HG03064 (cell line): ENCODE results near the gene IGF2BP2.
"Not testable (repeated sequence)": the region's sequence is repeated elsewhere in the genome, so short reads cannot be mapped to it uniquely, and the experiment has no call there.

ENCODE experiments used
- ATAC-seq: cut with Tn5 transposase; IDR thresholded peaks from one replicate; pipeline ENCODE4 v1.9.1; 2021; ENCODE audit warnings: low read depth; ENCODE audit not compliant: unreplicated experiment

IGF2BP2 gene

DNA sequence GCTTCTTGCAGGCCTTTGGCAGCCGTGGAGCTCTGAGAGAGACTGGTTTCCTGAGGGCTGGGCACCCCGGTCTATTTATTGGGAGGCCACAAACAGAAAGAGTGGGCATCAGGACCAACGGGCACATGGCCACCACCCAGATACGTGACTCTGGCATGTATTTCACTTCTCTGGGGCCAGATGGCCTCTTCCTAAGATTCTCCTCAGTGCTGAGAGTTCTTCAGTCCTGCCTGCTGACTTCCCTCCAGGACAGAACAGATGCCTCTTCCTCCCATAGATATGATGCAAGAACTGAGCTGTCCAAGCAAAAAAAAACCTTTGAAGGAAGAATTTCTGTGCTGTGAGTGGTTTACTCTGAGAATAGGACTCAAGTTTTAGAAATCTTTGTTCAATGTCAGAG, 107.7 kb downstream of the IGF2BP2 start:
- no peak for ATAC-seq

DNA sequence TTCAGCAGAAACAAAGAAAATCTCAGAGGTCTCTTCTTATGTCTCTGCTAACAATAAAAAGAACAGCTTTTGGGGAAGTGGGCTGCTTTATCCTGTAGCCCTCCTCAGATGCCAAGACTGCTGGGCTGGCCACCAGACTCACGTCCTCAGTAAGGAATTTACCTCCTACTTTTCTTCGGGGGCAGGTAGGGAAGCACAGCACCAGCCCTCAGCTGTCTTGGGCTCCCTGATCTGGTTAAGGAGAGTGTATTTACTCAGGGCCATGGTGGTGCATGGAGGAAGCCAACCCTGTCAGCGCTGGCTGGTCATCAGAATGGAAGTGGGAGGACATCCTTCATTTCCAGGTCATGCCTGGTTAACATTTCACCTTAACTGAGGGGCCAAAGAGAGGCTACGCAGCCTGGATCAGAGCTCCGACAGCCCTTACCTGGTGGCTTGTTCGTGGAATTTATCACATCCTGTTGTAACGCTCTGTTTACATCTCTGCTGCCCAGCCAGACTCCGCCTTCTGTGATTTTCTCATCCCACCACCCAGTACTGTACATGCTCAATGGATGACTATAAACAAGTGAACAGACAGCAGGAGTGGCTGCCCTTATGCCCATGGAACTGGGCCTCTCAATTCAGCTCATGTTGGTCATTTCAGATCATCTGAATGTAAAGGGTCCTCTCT, 108.3 kb downstream of the IGF2BP2 start:
- ATAC-seq, result no peak

DNA sequence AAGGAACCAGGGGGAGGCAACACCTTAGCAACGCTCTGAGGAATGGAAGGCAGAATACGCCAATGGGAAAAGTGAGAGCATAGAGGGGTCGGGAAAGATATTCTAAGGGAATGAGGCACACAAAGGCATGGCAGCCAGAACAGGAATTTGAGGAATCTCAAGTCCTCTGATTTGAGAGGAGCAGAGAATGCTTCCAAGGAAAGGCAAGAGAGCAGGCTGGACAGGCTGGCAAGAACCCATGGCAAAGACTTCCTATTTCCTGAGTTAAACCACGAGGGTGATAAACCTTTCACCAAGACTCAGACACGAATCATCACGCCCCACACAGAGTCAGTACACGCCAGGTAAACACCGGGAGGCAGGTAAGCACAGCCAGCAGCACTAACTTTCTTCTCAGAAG, 109.8 kb downstream of the IGF2BP2 start:
- ATAC-seq, result no peak

DNA sequence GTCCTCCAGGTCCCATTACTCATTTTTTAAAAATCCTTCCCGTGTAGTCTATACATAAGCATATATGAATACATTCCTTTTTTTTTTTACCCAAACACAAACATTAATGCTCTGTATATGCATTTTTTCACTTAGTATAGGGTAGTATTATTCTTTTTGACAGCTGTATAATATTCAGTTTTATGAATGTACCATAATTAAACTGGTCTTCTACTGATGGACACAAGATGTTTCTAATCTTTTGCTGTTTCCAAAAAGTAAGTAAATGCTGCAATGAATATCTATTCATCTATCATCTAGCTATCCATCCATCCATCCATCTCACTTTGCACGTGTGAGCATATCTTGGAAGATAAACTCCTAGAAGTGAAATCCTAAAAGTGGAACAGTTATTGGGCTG, 110.8 kb downstream of the IGF2BP2 start:
- ATAC-seq, result no peak

DNA sequence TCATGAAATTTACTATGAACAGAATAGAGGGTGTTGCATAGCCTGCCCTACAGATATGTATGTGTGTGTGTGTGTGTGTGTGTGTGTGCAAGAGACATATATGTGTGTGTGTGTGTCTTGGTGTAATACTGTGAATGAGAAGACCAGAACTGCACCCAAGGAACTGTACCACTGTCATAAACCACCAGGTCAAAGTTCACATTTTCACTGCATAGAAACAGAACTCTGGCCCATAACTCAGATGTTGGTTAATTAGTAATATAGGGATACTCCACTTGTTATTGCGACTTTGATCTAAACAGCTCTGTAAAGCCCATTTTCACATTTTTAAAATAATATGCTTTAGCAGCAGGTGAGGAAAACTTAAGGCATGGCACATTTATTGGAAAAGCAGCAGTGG, 111.8 kb downstream of the IGF2BP2 start:
- no peak for ATAC-seq

DNA sequence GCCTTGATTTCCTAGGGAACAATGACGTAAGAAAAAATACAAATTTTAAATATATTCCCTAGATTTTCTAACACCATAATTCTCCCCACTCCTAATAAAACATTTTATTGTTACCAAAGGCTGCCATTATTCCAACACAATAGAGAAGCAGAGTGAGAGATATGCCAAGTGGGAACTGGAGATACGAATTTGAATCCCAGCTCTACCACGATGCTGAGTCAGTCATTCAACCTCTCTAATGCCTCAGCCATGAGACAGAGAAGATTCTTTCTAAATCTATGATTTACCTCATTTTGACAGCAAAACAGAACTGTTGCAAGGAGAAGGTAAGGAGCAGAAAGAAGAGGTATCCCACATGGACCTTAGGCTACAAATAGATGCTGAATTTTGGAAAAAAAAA, 112.5 kb downstream of the IGF2BP2 start:
- ATAC-seq, result no peak

DNA sequence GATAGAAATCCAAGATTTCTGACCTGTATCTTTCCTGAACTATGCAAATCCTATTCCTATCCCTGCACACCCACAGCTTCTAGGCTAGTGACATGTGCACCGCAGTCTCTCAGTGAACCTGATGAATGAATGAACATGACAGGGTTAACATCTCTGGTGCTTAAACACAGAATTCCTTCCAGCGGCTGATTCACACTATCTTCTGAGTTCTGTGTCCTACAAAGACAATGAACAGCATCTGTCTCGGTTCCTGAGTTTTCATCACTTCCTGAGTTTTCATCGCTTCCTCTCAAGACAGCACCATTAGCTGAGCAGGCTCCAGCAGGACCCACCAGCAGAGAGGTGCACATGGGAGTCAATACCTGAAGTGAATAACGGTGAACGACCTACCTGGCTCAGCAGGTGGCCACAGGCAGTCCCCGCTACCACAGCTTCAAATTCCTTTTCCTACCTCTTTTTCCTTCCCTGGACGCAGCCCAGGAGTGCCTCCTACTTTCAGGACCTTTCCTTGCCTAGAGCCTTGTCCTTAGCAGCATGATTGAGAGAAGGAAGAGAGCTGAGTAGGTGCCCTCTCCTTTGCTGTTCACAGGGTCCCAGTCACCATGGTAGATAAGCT, 113.5 kb downstream of the IGF2BP2 start:
- ATAC-seq, result no peak

DNA sequence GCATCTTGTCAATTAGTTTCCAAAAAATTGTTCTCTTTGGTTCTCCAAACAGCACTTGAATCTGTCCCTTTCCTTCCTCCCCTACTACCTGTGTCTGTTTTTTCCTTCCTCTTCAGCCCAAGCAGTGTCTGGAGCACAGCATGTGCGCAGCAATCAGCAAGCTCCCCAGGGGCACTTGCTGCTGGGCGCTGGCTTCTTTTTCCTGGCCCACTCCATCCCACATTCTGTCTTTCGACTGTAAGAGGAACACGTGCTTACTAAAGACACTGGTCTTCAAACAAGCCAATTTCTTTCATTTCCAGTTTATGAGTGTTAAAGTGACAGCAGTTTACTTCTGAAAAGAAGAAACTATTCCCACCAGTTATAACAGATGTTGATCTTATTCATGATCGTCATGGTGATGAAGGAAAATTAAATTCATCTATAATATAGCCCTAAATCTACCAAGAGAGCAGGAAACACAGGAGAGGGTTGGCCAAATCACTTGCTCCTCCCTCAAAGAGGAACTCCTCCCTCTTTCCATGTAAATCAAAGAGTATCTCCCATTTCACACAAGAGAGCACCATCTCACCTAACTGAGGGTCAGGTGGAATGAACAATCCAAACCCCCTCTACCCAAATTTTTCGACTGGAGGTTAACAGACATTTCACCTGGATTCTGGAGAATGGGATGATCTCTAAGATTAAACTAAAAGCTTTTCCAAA, 115.4 kb downstream of the IGF2BP2 start:
- ATAC-seq, result no peak

DNA sequence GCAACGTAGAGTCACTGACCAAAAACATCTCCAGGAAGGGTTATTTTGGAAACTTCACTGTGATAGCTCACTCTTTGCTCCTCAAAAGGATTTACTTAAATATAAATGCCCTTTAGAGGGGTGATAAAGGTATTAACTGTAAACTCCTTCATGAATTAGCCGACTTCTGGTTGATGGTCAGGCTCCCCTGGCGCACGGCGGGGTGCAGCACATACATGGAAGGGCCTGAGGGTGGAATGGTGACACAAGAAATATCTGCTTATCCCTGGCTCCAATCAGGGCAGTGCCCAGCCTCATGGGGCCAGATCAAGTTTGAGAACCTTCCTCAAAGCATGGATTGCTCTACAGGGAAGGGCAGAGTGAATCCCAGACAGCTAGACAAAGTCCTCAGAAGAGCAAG, 116.5 kb downstream of the IGF2BP2 start:
- ATAC-seq, result no peak

DNA sequence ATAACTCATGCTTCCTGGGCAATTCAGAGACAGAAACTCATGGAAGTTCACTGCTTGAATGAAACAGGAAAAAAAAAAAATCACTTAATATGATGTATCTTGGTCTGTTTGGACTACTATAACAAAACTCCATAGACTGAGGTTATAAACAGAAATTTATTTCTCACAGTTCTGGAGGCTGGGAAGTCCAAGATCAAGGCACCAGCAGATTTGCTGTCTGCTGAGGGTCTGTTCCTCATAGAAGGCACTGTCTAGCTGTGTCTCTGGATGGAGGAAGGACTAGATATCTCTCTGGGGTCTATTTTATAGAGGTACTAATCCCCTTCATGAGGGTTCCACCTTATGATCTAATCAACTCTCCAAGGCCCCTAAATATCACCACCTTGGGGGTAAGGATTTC, 119.3 kb downstream of the IGF2BP2 start:
- no peak for ATAC-seq

DNA sequence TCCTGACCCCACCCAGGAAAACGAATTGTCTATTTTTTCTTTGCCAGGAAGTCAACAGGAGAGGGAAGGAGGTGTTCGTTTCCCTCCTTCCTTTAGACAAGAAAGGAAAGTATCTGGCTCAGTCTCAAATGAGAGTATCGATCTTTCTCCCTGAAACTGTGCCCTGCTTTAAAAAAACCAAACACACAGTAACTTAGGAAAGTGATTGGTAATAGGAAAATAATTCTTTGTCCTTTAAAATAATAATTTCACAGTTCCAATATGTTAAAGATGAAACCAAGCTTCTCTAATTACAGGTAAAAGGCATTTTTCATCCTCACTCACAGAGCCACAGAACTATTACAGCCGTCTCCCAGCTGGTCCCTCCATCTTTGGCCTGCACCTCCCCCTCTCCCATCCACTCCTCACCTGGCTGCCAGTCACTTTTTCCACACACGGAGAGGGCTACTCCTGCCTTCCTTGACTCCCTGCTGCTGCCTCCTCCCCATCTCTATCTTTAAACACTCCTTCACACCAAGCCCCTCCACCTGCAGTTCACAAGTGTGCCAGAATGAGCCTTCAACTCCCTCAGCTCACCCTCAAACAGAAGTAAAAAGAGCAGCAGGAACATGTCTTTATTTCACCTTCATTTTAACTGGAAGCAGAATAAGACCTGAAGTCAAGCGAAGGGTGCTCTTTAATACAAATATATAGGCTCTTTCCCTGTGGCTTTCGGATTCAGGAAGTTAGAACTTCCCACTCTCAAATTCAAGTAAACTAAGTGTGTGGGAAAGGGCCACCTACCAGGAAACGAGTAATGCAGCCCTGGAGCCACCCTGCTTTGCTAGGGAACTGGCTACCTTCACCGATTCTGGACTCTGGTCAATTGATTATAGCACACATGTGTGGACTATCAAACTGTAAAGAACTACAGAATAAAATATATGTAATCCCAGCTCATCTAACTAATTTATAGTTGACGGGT, 122.3 kb downstream of the IGF2BP2 start:
- no peak for ATAC-seq

DNA sequence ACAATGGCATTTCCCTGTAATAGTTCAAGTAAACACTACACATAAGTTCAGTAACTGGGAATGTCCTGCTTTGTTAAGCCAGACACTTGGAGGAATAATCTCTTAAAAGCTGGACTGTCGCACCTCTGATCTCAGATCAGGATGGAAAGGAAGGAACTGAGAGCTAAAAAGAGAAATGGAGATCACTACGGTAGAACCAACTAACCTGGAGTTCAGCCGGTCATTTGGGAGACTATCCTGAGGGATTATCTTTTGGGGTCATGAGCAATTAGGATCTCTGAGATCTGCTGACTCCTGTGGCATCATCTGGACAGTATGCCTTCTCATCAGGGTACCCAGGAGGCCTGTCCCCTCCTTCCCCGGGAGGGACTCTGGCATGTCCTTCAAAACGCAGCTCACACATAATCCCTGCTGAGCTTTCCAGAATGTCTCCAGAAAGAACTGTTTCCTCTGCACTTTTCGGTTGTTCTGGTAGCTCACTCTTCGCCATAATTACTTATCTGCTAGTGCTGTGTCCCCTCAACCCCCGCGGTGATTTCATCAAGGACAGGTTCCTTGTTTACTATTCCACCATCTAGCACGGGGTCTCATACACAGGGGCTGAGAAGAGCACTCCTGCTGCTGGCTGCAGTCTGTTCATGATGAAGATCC, 123.1 kb downstream of the IGF2BP2 start:
- no peak for ATAC-seq

DNA sequence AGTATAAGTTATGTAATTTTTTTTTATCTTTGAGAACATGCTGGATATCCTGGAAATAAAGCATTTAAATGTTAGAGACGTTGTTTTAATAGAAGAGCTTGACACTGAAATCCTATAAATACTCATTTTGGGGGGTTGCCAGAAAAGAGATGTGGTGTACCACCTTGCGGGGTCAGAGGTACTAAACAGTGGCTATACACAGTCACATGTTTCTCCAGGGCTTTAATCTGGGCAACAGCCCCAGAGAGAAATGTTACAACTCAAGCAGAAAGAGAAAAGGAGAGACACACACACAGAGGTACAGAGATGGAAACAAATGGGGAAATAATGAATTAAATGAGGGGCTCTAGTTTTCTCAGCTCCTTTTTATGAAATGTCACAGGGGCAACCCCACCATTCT, 124.9 kb downstream of the IGF2BP2 start:
- no peak for ATAC-seq

DNA sequence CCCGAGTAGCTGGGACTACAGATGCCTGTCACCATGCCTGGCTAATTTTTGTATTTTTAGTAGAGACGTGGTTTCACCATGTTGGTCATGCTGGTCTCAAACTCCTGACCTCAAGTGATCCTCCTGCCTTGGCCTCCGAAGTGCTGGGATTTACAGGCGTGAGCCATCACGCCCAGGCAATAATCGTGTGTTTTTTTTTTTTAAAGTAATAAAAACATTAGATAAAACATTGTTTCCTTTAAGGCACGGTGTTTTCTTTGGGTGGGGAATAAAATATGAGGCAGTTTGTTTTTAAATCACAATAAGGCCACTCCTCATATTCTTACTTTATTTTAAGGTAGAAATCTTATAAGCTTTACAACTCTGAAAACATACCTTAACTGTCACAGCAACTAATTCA, 127.6 kb downstream of the IGF2BP2 start:
- not testable (repeated sequence) for ATAC-seq

DNA sequence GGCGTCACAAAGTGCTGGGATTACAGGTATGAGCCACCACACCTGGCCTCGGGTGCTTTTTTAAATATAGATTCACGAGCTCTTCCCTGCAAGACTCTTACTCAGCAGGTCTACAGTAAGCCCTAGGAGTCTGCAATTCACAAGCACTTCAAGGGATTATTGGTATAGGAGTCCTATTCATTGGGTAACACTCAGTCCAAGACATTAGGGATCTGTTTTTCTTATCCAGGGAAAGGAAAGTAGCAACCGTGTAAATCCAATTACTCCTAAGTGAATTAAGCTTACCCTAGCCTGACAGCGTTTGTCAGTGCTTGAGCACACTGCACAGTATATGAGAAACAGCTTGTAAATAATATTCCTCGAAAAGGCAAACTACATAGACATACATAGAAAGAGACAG, 128.8 kb downstream of the IGF2BP2 start:
- no peak for ATAC-seq

DNA sequence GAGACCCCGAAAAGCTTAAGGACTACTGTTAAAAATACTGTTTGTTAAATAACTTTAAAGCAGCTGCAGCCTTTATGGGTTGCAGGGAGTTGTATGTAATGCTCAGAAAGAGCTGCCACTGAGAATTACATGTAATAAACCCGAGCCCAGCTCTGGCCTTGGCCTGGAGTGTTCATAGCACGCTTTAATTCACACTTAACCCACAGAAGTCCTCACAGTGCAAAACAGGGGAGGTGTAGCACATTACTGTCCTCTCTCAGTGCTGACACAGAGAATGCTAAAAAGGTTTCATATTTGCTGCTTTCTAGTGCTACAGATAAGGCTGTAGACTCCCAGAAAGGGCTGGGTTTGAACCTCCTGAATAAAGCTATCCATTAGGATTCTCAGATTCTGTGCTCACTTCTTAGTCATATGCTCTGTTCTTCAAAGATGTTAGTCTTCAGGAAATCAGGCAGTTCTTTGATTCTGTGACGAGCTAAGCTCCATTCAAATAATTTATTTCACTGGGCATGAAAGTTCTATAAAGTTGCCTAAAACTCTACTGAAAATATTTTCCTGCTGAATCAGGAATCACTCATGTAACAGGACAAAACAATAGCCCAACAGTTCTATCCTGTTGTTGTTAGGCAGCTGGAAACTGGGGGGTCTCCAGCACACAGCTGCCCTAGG, 130.7 kb downstream of the IGF2BP2 start:
- no peak for ATAC-seq

DNA sequence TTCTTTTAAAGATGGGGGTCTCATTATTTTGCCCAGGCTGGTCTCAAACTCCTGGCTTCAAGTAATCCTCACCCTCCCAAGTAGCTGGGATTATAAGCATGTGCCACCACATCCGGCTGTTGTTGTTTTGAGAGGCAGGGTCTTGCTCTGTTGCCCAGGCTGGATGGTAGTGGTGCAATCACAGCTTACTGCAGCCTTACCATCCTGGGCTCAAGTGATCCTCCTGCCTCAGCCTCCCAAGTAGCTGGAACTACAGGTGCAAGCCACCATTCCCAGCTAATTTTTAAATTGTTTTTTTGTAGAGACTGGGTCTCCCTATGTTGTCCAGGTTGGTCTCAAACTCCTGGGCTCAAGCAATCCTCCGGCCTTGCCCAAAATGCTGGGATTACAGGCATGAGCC, 133.2 kb downstream of the IGF2BP2 start:
- no peak for ATAC-seq

DNA sequence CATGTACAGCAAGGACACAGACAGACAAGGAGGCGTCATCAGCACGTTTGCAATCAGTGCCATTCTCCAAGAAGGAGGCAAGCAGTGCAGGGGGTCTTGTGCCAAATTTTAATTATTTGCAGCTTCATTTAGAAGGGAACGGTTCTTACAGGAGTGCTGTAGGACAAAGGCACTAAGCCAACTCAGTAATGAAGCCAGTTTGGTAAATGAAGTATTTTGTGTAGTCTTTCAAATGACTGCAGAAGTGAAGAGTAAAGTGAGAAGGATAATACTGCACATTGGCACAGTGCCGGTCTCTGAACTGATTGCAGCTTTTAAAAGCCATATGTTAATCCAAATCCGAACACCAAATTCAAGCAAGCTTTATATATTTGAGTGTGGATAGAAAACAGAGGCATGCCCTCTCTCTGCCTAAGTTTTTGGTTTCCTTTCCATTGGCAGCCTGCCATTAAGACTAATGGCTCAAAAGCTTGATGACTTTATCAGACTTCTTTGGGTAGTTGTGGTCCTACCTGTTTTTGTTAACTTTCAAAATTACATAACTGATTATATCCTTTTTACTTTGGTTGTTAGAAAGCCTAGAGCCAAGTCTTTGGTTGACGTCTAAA, 137.5 kb downstream of the IGF2BP2 start:
- no peak for ATAC-seq

DNA sequence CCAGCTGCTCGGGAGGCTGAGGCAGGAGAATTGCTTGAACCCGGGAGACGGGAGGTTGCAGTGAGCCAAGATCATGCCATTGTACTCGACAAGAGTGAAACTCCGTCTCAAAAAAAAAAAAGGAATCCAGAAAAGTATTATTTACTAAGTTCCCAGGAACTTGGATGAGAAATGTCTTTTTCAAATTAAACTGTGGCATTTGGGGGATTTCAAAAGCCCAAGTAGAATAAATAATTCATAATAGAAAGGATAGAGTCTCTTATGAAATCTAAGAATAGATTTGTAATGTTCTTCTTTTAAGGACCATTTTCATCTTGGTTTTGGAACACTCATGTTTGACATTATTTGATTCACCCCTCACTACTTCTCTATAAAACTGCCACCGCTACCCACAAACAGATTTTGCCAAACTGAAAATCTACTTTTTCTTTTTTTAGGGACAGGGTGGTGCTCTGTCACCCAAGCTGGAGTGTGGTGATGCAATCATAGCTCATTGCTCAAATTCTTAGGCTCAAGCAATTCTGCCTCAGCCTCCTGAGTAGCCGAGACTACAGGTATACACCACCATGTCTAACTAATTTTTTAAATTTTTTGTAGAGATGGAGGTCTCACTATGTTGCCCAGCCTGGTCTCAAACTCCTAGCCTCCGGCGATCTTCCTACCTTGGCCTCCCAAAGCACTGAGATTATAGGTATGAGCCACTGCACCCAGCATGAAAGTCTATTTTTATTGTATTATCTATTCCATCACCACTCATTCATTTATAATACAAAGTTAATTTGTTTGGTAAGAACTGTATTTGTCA, 139.4 kb downstream of the IGF2BP2 start:
- ATAC-seq, result no peak
